Sigmoid colon (tissue), 7 donors: ENCODE measurements around the gene HBB. TPM values are rescaled to one million over a fixed set of nuclear protein-coding genes. Genes with fewer than 3 reads are reported as not detected.
A peak's percentile ranks its signal among the peaks of the same experiment; 100 is the strongest.

Source experiments
- DNase-seq: peaks from one replicate; pipeline ENCODE4 v3.0.0-alpha.2; 2019
- H3K27ac ChIP-seq, 4 donors: fragments of 200-600 bp; sonication (generic); one replicate each; pipeline ENCODE4 v1.5.1; 2016 to 2019; ENCODE audit warnings: mild to moderate bottlenecking in 1 of 4
- H3K27me3 ChIP-seq, 3 donors: fragments of 200-600 bp; sonication (generic); one replicate each; pipeline ENCODE4 v1.5.1; 2019; ENCODE audit warnings: mild to moderate bottlenecking in 1 of 3
- H3K36me3 ChIP-seq, 4 donors: fragments of 200-600 bp; sonication (generic); one replicate each; pipeline ENCODE4 v1.5.1; 2016 to 2019
- H3K4me1 ChIP-seq, 4 donors: fragments of 200-600 bp; sonication (generic); one replicate each; pipeline ENCODE4 v1.5.1; 2017 to 2019
- H3K4me3 ChIP-seq, 4 donors: fragments of 200-600 bp; sonication (generic); one replicate each; pipeline ENCODE4 v1.5.1; 2017 to 2019; ENCODE audit warnings: mild to moderate bottlenecking in 2 of 4, moderate library complexity in 1 of 4
- H3K9me3 ChIP-seq, 4 donors: fragments of 200-600 bp in 3 of 4; sonication (generic) in 3 of 4; one replicate each; pipeline versions ENCODE4 v1.5.1 to v1.6.1; 2013 to 2019
- EP300 ChIP-seq, 4 donors: sonication (generic); formaldehyde crosslinking; IDR thresholded peaks; one replicate each; pipeline ENCODE4 v1.6.1; 2017; ENCODE audit warnings: antibody characterized with exemption in 4 of 4
- POLR2A ChIP-seq, 2 donors: fragments of 450-650 bp; IDR thresholded peaks; one replicate each; pipeline ENCODE4 v1.6.1; 2016; ENCODE audit warnings: antibody characterized with exemption in 2 of 2, mild to moderate bottlenecking in 2 of 2, moderate library complexity in 2 of 2
- POLR2AphosphoS5 ChIP-seq, 4 donors: sonication (generic); formaldehyde crosslinking; IDR thresholded peaks; one replicate each; pipeline ENCODE4 v1.6.1; 2017; ENCODE audit warnings: antibody characterized with exemption in 4 of 4
- WGBS, 2 donors: extraction: QIAGEN DNeasy Blood & Tissue Kit; methylation state at CpG; one replicate each; pipeline ENCODE4 v1.1.7; 2013; 5-methylcytosine and 5-hydroxymethylcytosine counted together
- intact Hi-C: fragments of 100-400 bp; cut with DNase I; formaldehyde crosslinking; loops from one replicate; pipeline ENCODE4 v1.15.1; 2023
- polyA plus RNA-seq, 3 donors: library from polyadenylated mRNA; stranded (reverse); fragments of 200-250 nt; gene quantifications; one replicate each; pipeline ENCODE4 v1.2.3, GENCODE V29; 2013
- total RNA-seq, 4 donors: library from RNA; depleted of rRNA; stranded (reverse); fragments of >200 nt; gene quantifications; one replicate each; pipeline ENCODE4 v1.1.0, GENCODE V29; 2016
- TF ChIP-seq, protein P1 (sequence below), 4 experiments: fragments of 450-650 bp in 3 of 4; fragments of 200-600 bp in 1 of 4; IDR thresholded peaks; one replicate each; pipeline ENCODE4 v1.5.1; 2016 to 2019; ENCODE audit warnings: antibody characterized with exemption in 4 of 4, mild to moderate bottlenecking in 3 of 4, moderate library complexity in 2 of 4
- donor health status: healthy with polysubstance abuse.
- donor health status: Bipolar disorder and iron deficiency.
- donor health status: healthy.

HBB gene
- total and polyA plus RNA-seq, 7 donors, result 1.6 to 57.3 (median 3.5) TPM; not detected in 1

DNA sequence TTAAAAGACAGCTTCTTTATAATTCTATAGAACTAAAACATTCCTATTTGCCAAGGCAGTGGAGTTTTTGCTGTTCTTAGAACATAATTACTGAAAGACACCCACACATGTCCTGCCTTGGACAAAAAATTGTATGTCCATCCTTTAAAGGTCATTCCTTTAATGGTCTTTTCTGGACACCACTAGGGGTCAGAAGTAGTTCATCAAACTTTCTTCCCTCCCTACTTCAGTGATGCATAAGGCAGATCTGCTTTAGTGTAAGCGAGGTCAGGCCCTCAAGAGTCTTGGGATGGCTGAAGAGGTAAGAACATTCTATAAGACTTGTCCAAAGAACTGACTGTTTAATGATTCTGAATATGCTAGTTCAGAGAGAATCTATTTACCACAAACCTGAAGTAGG lies 22.1 kb downstream of the HBB start:
- Histone ChIP-seq H3K4me1 (no peaks in the 10 kb centered on the region), H3K27ac (no peak overlapping the region), H3K4me3 (no peak overlapping the region), H3K36me3 (no peaks in the 10 kb centered on the region), H3K27me3 (no peaks in the 10 kb centered on the region), H3K9me3 (no peaks in the 10 kb centered on the region)
- 14 to 40% methylated on average over 1 of the region's 1 CpG for WGBS, 2 donors
- no peak for DNase-seq
- TF ChIP-seq EP300 (IDR thresholded peaks at IDR 0.05), result no peak
- TF ChIP-seq, protein P1, sequence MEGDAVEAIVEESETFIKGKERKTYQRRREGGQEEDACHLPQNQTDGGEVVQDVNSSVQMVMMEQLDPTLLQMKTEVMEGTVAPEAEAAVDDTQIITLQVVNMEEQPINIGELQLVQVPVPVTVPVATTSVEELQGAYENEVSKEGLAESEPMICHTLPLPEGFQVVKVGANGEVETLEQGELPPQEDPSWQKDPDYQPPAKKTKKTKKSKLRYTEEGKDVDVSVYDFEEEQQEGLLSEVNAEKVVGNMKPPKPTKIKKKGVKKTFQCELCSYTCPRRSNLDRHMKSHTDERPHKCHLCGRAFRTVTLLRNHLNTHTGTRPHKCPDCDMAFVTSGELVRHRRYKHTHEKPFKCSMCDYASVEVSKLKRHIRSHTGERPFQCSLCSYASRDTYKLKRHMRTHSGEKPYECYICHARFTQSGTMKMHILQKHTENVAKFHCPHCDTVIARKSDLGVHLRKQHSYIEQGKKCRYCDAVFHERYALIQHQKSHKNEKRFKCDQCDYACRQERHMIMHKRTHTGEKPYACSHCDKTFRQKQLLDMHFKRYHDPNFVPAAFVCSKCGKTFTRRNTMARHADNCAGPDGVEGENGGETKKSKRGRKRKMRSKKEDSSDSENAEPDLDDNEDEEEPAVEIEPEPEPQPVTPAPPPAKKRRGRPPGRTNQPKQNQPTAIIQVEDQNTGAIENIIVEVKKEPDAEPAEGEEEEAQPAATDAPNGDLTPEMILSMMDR (IDR thresholded peaks at IDR 0.05), result peak in 1 of 4 experiments; percentile 31
- intact Hi-C loops, result no loop called here

DNA sequence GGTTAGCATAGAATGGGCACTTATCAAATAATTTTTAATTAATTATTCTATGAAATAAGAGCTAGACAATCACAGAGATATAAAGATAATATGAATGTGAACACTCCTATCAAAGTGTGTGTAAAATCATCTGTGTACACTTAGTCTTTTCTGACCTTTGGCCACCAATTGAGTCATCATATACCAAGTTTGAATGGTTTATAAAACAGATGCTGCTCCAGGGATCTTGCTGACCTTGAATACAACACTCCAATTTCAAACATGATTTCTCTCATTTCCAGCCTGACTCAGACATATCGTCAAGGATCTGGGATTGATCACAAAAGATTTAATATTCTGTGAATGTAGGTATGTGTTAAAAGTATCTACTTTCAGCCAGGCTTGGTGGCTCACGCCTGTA lies 23.5 kb downstream of the HBB start:
- H3K27me3 ChIP-seq, result no peaks in the 10 kb centered on the region
- no peak for DNase-seq
- TF ChIP-seq EP300 (IDR thresholded peaks at IDR 0.05), result no peak
- TF ChIP-seq, protein P1 (IDR thresholded peaks at IDR 0.05), result no peak
- TF ChIP-seq POLR2AphosphoS5 (IDR thresholded peaks at IDR 0.05), result no peak
- TF ChIP-seq POLR2A (IDR thresholded peaks at IDR 0.05), result no peak
- H3K9me3 ChIP-seq, result no peaks in the 10 kb centered on the region
- 66 to 87% methylated on average over 2 of the region's 2 CpGs for WGBS, 2 donors
- intact Hi-C loops, result no loop called here
- no peaks in the 10 kb centered on the region for H3K4me1 ChIP-seq
- no peak overlapping the region for H3K4me3 ChIP-seq
- no peaks in the 10 kb centered on the region for H3K36me3 ChIP-seq
- no peak overlapping the region for H3K27ac ChIP-seq

DNA sequence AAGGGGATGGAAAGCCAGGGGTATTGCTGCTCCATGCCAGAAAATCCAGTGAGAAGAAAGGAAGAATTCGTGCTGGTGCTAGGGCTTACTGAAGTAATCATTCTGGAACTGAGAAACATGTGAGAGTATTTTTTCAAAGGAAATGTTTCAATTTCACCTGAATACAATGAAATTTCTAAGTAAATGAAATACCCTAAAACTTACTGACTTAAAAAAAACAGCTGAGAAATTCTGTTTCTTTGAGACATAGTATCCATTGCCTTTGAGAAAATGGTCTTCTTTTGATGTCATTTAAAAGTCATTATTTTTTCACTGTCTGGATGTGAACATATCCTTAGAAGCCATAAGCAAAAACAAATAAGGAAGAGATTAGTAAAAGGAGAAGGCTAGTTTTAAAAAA lies 26.3 kb downstream of the HBB start, which contains the start of gene OR51V1:
OR51V1 (minus strand) TSS at position 101 of the 400 bp plus-strand sequence; CDS start at position 101, 0 bp downstream.
- 38 to 71% methylated on average over 1 of the region's 1 CpG for WGBS, 2 donors
- TF ChIP-seq EP300 (IDR thresholded peaks at IDR 0.05), result no peak
- TF ChIP-seq, protein P1 (IDR thresholded peaks at IDR 0.05), result no peak
- no peak for TF ChIP-seq POLR2AphosphoS5 (IDR thresholded peaks at IDR 0.05)
- TF ChIP-seq POLR2A (IDR thresholded peaks at IDR 0.05), result no peak
- Histone ChIP-seq H3K27me3 (no peaks in the 10 kb centered on the region), H3K27ac (no peak within 1 kb of the TSS), H3K4me1 (no peaks in the 10 kb centered on the region), H3K4me3 (no peak within 1 kb of the TSS), H3K36me3 (no peaks in the 10 kb centered on the region), H3K9me3 (no peaks in the 10 kb centered on the region)
- intact Hi-C loops, result no loop called here
- no peak for DNase-seq

DNA sequence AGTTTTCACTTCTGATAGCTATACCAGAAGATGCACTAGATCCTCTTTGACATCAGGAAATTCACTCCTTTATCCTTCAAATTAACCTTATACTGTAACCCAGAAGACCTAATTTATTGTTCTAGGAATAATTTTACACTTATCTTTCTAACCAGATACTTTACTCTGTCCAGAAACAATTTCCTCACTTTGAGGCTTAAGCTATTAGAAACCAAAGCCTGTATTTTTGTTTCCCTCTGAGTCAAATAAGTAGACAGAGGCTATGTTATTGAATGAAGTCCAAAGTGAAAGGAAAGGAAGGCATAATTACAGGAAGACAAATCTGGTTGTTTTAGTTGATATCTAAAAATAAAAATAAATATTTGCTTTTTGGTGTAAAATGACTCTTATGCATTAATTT lies 28.6 kb downstream of the HBB start:
- DNase-seq, result no peak
- TF ChIP-seq, protein P1 (IDR thresholded peaks at IDR 0.05), result no peak
- no peak for TF ChIP-seq POLR2A (IDR thresholded peaks at IDR 0.05)
- TF ChIP-seq POLR2AphosphoS5 (IDR thresholded peaks at IDR 0.05), result no peak
- TF ChIP-seq EP300 (IDR thresholded peaks at IDR 0.05), result no peak
- H3K4me3 ChIP-seq, result no peak overlapping the region
- no peaks in the 10 kb centered on the region for H3K4me1 ChIP-seq
- H3K36me3 ChIP-seq, result no peaks in the 10 kb centered on the region
- intact Hi-C loops, result no loop called here
- no peak overlapping the region for H3K27ac ChIP-seq
- H3K9me3 ChIP-seq, result no peaks in the 10 kb centered on the region
- no peaks in the 10 kb centered on the region for H3K27me3 ChIP-seq

DNA sequence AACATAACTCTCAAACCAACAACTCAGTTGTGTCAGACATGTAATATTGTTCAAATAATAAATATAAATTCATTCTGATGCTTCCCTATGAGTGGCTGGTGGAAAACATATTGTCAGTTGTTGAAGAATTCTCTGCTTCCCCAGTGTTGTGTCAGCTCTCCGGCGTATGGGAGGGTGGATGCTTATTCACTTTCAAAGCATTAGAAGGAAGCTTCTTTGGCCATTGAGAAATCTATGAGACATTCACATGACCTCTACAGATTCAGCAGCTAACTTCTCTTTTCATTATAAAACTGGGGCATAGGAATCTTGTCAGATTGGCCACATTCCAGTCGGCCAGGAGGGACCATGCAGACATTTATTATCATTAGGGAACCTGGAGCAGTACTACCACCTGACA lies 29.3 kb downstream of the HBB start:
- WGBS, 2 donors, result 76 to 80% methylated on average over 3 of the region's 3 CpGs
- Histone ChIP-seq H3K27ac (no peak overlapping the region), H3K36me3 (no peaks in the 10 kb centered on the region), H3K4me1 (no peaks in the 10 kb centered on the region), H3K9me3 (no peaks in the 10 kb centered on the region), H3K27me3 (no peaks in the 10 kb centered on the region), H3K4me3 (no peak overlapping the region)
- no peak for TF ChIP-seq POLR2A (IDR thresholded peaks at IDR 0.05)
- TF ChIP-seq POLR2AphosphoS5 (IDR thresholded peaks at IDR 0.05), result no peak
- no peak for DNase-seq
- intact Hi-C loops, result no loop called here
